Memory B cell (primary cell): ENCODE data around the gene MRPS25.

Source experiments
- ATAC-seq: fragments of 150-1000 bp; cut with Tn5 transposase; 2 replicates; pipeline ENCODE4 v1.10.0; 2021; ENCODE audit warnings: low read depth, mild to moderate bottlenecking, moderate library complexity
- DNase-seq, 2 donors: peaks; one replicate each; pipeline ENCODE4 v3.0.0; 2022; ENCODE audit warnings: low spot score in 2 of 2
- H3K27ac Mint-ChIP-seq: one replicate; pipeline ENCODE4 v1.8.0; 2022; ENCODE audit warnings: mild to moderate bottlenecking, moderate library complexity, mixed read lengths
- H3K27me3 Mint-ChIP-seq: one replicate; pipeline ENCODE4 v1.8.0; 2022; ENCODE audit warnings: mixed read lengths
- H3K36me3 Mint-ChIP-seq: one replicate; pipeline ENCODE4 v1.8.0; 2022; ENCODE audit warnings: mild to moderate bottlenecking, mixed read lengths
- H3K4me1 Mint-ChIP-seq: one replicate; pipeline ENCODE4 v1.8.0; 2022; ENCODE audit warnings: mixed read lengths
- H3K4me3 Mint-ChIP-seq: one replicate; pipeline ENCODE4 v1.8.0; 2022; ENCODE audit warnings: mild to moderate bottlenecking, moderate library complexity, mixed read lengths
- H3K9me3 Mint-ChIP-seq: one replicate; pipeline ENCODE4 v1.8.0; 2022; ENCODE audit warnings: mixed read lengths

The MRPS25 gene

GRCh38 chr3:15064835-15065549, at the start of gene MRPS25:
MRPS25 (minus strand) TSS chr3:15065315; CDS start chr3:15065194, 121 bp downstream.
- H3K9me3 Mint-ChIP-seq: no peaks in the 10 kb centered on the region
- peaks cover 17% of the 10 kb centered on the region for H3K4me1 Mint-ChIP-seq
- H3K27ac Mint-ChIP-seq: peak within 1 kb of the TSS; percentile 96
- ATAC-seq: peak; percentile 98
- no peaks in the 10 kb centered on the region for H3K27me3 Mint-ChIP-seq
- peak within 1 kb of the TSS; percentile 98 for H3K4me3 Mint-ChIP-seq
- DNase-seq: peak; percentile 79 to 81
- no peaks in the 10 kb centered on the region for H3K36me3 Mint-ChIP-seq

GRCh38 chr3:15113884-15114283, 48.8 kb upstream of the MRPS25 start:
- Mint-ChIP-seq H3K4me1 (no peaks in the 10 kb centered on the region), H3K27ac (no peak overlapping the region), H3K36me3 (no peaks in the 10 kb centered on the region), H3K9me3 (no peaks in the 10 kb centered on the region), H3K27me3 (no peaks in the 10 kb centered on the region), H3K4me3 (no peak overlapping the region)
- ATAC-seq (no peak), DNase-seq (no peak)

- Mint-ChIP-seq H3K27me3 (no peaks in the 10 kb centered on the region), H3K9me3 (no peaks in the 10 kb centered on the region), H3K27ac (no peak overlapping the region), H3K4me3 (no peak overlapping the region), H3K36me3 (no peaks in the 10 kb centered on the region), H3K4me1 (no peaks in the 10 kb centered on the region)
- ATAC-seq (no peak), DNase-seq (no peak)
These were observed 48.4 kb upstream of the MRPS25 start for GRCh38 chr3:15113471-15113870.

- no peak for DNase-seq
- H3K4me3 Mint-ChIP-seq: no peak overlapping the region
- H3K4me1 Mint-ChIP-seq: peaks cover 8% of the 10 kb centered on the region
- no peaks in the 10 kb centered on the region for H3K9me3 Mint-ChIP-seq
- no peak overlapping the region for H3K27ac Mint-ChIP-seq
- ATAC-seq: no peak
- H3K36me3 Mint-ChIP-seq: no peaks in the 10 kb centered on the region
- H3K27me3 Mint-ChIP-seq: peaks cover 5% of the 10 kb centered on the region
These were observed 46.9 kb upstream of the MRPS25 start for GRCh38 chr3:15112011-15112410.

- no peaks in the 10 kb centered on the region for H3K36me3 Mint-ChIP-seq
- ATAC-seq (no peak), DNase-seq (no peak)
These were observed 45.1 kb upstream of the MRPS25 start for GRCh38 chr3:15110206-15110605.

GRCh38 chr3:15108869-15109268, 43.8 kb upstream of the MRPS25 start:
- Mint-ChIP-seq H3K4me1 (peaks cover 8% of the 10 kb centered on the region), H3K36me3 (no peaks in the 10 kb centered on the region), H3K27me3 (peaks cover 5% of the 10 kb centered on the region), H3K27ac (no peak overlapping the region), H3K4me3 (no peak overlapping the region), H3K9me3 (no peaks in the 10 kb centered on the region)
- ATAC-seq (no peak), DNase-seq (no peak)

More at GRCh38 chr3:15110206-15110605, 45.1 kb upstream of the MRPS25 start:
- H3K4me3 Mint-ChIP-seq: no peak overlapping the region
- H3K27me3 Mint-ChIP-seq: peaks cover 5% of the 10 kb centered on the region
- H3K27ac Mint-ChIP-seq: no peak overlapping the region
- peaks cover 8% of the 10 kb centered on the region for H3K4me1 Mint-ChIP-seq
- no peaks in the 10 kb centered on the region for H3K9me3 Mint-ChIP-seq

GRCh38 chr3:15108082-15108545, 43.0 kb upstream of the MRPS25 start:
- Mint-ChIP-seq H3K9me3 (no peaks in the 10 kb centered on the region), H3K4me3 (no peak overlapping the region), H3K4me1 (peaks cover 8% of the 10 kb centered on the region), H3K27ac (no peak overlapping the region), H3K36me3 (no peaks in the 10 kb centered on the region), H3K27me3 (peaks cover 5% of the 10 kb centered on the region)
- DNase-seq (peak; percentile 71 to 75), ATAC-seq (peak; percentile 90)

GRCh38 chr3:15107075-15107947, 42.2 kb upstream of the MRPS25 start:
- Mint-ChIP-seq H3K9me3 (no peaks in the 10 kb centered on the region), H3K4me3 (no peak overlapping the region), H3K4me1 (peaks cover 8% of the 10 kb centered on the region), H3K27ac (no peak overlapping the region), H3K27me3 (peaks cover 5% of the 10 kb centered on the region), H3K36me3 (no peaks in the 10 kb centered on the region)
- DNase-seq (no peak), ATAC-seq (no peak)

- Mint-ChIP-seq H3K27me3 (peaks cover 5% of the 10 kb centered on the region), H3K9me3 (no peaks in the 10 kb centered on the region), H3K4me3 (no peak overlapping the region), H3K27ac (no peak overlapping the region), H3K36me3 (no peaks in the 10 kb centered on the region), H3K4me1 (peaks cover 12% of the 10 kb centered on the region)
- DNase-seq (no peak), ATAC-seq (no peak)
These were observed 37.7 kb upstream of the MRPS25 start for GRCh38 chr3:15102836-15103235.

- no peak overlapping the region for H3K4me3 Mint-ChIP-seq
- no peak for DNase-seq
These were observed 37.1 kb upstream of the MRPS25 start for GRCh38 chr3:15102256-15102655.

GRCh38 chr3:15099364-15100098, 34.4 kb upstream of the MRPS25 start:
- H3K4me3 Mint-ChIP-seq: peak overlapping the region; percentile 95
- DNase-seq: no peak
- H3K27me3 Mint-ChIP-seq: no peaks in the 10 kb centered on the region
- no peaks in the 10 kb centered on the region for H3K9me3 Mint-ChIP-seq
- peaks cover 11% of the 10 kb centered on the region for H3K4me1 Mint-ChIP-seq
- H3K36me3 Mint-ChIP-seq: peaks cover 5% of the 10 kb centered on the region
- H3K27ac Mint-ChIP-seq: peak overlapping the region; percentile 95
- no peak for ATAC-seq

More at GRCh38 chr3:15102256-15102655, 37.1 kb upstream of the MRPS25 start:
- Mint-ChIP-seq H3K27ac (no peak overlapping the region), H3K36me3 (no peaks in the 10 kb centered on the region), H3K9me3 (no peaks in the 10 kb centered on the region), H3K4me1 (peaks cover 11% of the 10 kb centered on the region), H3K27me3 (peaks cover 1% of the 10 kb centered on the region)
- no peak for ATAC-seq

- no peaks in the 10 kb centered on the region for H3K27me3 Mint-ChIP-seq
- H3K4me1 Mint-ChIP-seq: peaks cover 11% of the 10 kb centered on the region
- peak within 1 kb of the TSS; percentile 95 for H3K27ac Mint-ChIP-seq
- ATAC-seq (peak; percentile 76), DNase-seq (peak; percentile 92 to 93)
- H3K9me3 Mint-ChIP-seq: no peaks in the 10 kb centered on the region
- peak within 1 kb of the TSS; percentile 95 for H3K4me3 Mint-ChIP-seq
- H3K36me3 Mint-ChIP-seq: peaks cover 5% of the 10 kb centered on the region
These were observed 33.6 kb upstream of the MRPS25 start, which contains the start of gene RBSN for GRCh38 chr3:15098503-15099363. RBSN (minus strand) TSS chr3:15099148; CDS start chr3:15096120, 3,028 bp downstream.

GRCh38 chr3:15097891-15098290, 32.8 kb upstream of the MRPS25 start:
- Mint-ChIP-seq H3K4me1 (peaks cover 11% of the 10 kb centered on the region), H3K27me3 (no peaks in the 10 kb centered on the region), H3K27ac (peak overlapping the region; percentile 95), H3K9me3 (no peaks in the 10 kb centered on the region), H3K4me3 (peak overlapping the region; percentile 95), H3K36me3 (peaks cover 5% of the 10 kb centered on the region)
- DNase-seq (peak; percentile 27 to 37), ATAC-seq (peak; percentile 11)
